ENCODE data around the gene GLDN. TPM values are rescaled to one million over a fixed set of nuclear protein-coding genes. Genes with fewer than 3 reads are reported as not detected.
A peak's percentile ranks its signal among the peaks of the same experiment; 100 is the strongest.

Gene GLDN
- total RNA-seq, 4 donors from 2014 or later, result 68.6 to 85.4 (median 79.3) TPM

- no peak for TF ChIP-seq POLR2A (IDR thresholded peaks at IDR 0.05)
- no peak for TF ChIP-seq EP300 (IDR thresholded peaks at IDR 0.05)
- no peak for TF ChIP-seq CTCF (IDR thresholded peaks at IDR 0.05)
- Histone ChIP-seq H3K9me3 (no peaks in the 10 kb centered on the region), H3K27me3 (no peaks in the 10 kb centered on the region), H3K4me3 (no peak overlapping the region), H3K4me1 (peaks cover 0 to 22% (median 4%) of the 10 kb centered on the region in 4 donors), H3K36me3 (no peaks in the 10 kb centered on the region), H3K27ac (peak overlapping the region in 1 of 4 donors; percentile 20)
- no peak for DNase-seq (ENCODE audit: low spot score in 2 of 2)
- WGBS, 2 donors, result 29 to 33% methylated on average over 2 of the region's 2 CpGs
These were observed 12.5 kb downstream of the GLDN start for GRCh38 chr15:51353976-51354375.

GRCh38 chr15:51355096-51355495 lies 13.6 kb downstream of the GLDN start:
- H3K9me3 ChIP-seq, result no peaks in the 10 kb centered on the region
- H3K4me3 ChIP-seq, result no peak overlapping the region
- no peak for DNase-seq (ENCODE audit: low spot score in 2 of 2)
- H3K36me3 ChIP-seq, result no peaks in the 10 kb centered on the region
- peaks cover 0 to 11% (median 0%) of the 10 kb centered on the region in 4 donors for H3K4me1 ChIP-seq
- H3K27ac ChIP-seq, result no peak overlapping the region
- no peak for TF ChIP-seq CTCF (IDR thresholded peaks at IDR 0.05)
- no peak for TF ChIP-seq POLR2A (IDR thresholded peaks at IDR 0.05)
- no peak for TF ChIP-seq EP300 (IDR thresholded peaks at IDR 0.05)
- no peaks in the 10 kb centered on the region for H3K27me3 ChIP-seq
- WGBS, 2 donors, result 89 to 93% methylated on average over 1 of the region's 1 CpG

- Histone ChIP-seq H3K4me3 (no peak overlapping the region), H3K27ac (no peak overlapping the region), H3K36me3 (no peaks in the 10 kb centered on the region), H3K4me1 (peaks cover 0 to 6% (median 0%) of the 10 kb centered on the region in 4 donors), H3K9me3 (no peaks in the 10 kb centered on the region), H3K27me3 (no peaks in the 10 kb centered on the region)
- 97% methylated on average over 5 of the region's 5 CpGs for WGBS, 2 donors
- DNase-seq (ENCODE audit: low spot score in 2 of 2), result no peak
- TF ChIP-seq POLR2A (IDR thresholded peaks at IDR 0.05) (no peak), CTCF (IDR thresholded peaks at IDR 0.05) (no peak), EP300 (IDR thresholded peaks at IDR 0.05) (no peak)
These were observed 14.7 kb downstream of the GLDN start for GRCh38 chr15:51356147-51356546.

GRCh38 chr15:51356983-51357382 lies 15.5 kb downstream of the GLDN start:
- Histone ChIP-seq H3K9me3 (no peaks in the 10 kb centered on the region), H3K4me3 (no peak overlapping the region), H3K4me1 (peaks cover 0 to 6% (median 0%) of the 10 kb centered on the region in 4 donors), H3K27ac (no peak overlapping the region), H3K27me3 (no peaks in the 10 kb centered on the region), H3K36me3 (no peaks in the 10 kb centered on the region)
- WGBS, 2 donors, result 91 to 94% methylated on average over 6 of the region's 6 CpGs
- TF ChIP-seq EP300 (IDR thresholded peaks at IDR 0.05), result no peak
- no peak for TF ChIP-seq POLR2A (IDR thresholded peaks at IDR 0.05)
- no peak for TF ChIP-seq CTCF (IDR thresholded peaks at IDR 0.05)
- no peak for DNase-seq (ENCODE audit: low spot score in 2 of 2)

GRCh38 chr15:51359981-51360380 lies 18.5 kb downstream of the GLDN start:
- no peak for DNase-seq (ENCODE audit: low spot score in 2 of 2)
- WGBS, 2 donors, result 80 to 83% methylated on average over 7 of the region's 7 CpGs
- Histone ChIP-seq H3K36me3 (no peaks in the 10 kb centered on the region), H3K4me1 (no peaks in the 10 kb centered on the region), H3K4me3 (no peak overlapping the region), H3K27me3 (no peaks in the 10 kb centered on the region), H3K27ac (no peak overlapping the region), H3K9me3 (no peaks in the 10 kb centered on the region)
- no peak for TF ChIP-seq POLR2A (IDR thresholded peaks at IDR 0.05)
- TF ChIP-seq EP300 (IDR thresholded peaks at IDR 0.05), result no peak
- no peak for TF ChIP-seq CTCF (IDR thresholded peaks at IDR 0.05)

All from tibial nerve (tissue), 4 donors.